ENCODE measurements around the gene MLPH. TPM values are rescaled to one million over a fixed set of nuclear protein-coding genes. Genes with fewer than 3 reads are reported as not detected.

Gene MLPH
- total RNA-seq, 2 donors from 2014 or later: 0.75 to 1.0 TPM

GRCh38 chr2:237538901-237539300 is 51.9 kb downstream of the MLPH start:
- peaks cover 9% of the 10 kb centered on the region for H3K4me1 ChIP-seq (ENCODE audit: control insufficient read depth, insufficient read depth, low read length)
- Mint-ChIP-seq H3K36me3 (ENCODE audit: low read depth) (no peaks in the 10 kb centered on the region), H3K9me3 (peaks cover 10% of the 10 kb centered on the region), H3K4me1 (peaks cover 13% of the 10 kb centered on the region), H3K4me3 (no peak overlapping the region), H3K27me3 (ENCODE audit: insufficient read depth) (peaks cover 2% of the 10 kb centered on the region), H3K27ac (no peak overlapping the region)
- no peaks in the 10 kb centered on the region for H3K27me3 ChIP-seq (ENCODE audit: control insufficient read depth, insufficient read depth, low read length, poor library complexity, severe bottlenecking)
- no peak for TF ChIP-seq CTCF (conservative IDR thresholded peaks at IDR 0.05)
- no peak overlapping the region for H3K9ac ChIP-seq (ENCODE audit: extremely low read depth, low read length, poor library complexity, severe bottlenecking)
- no peak overlapping the region for H3K27ac ChIP-seq (ENCODE audit: low read depth, low read length)
- H3K4me3 ChIP-seq (ENCODE audit: low read length): no peak overlapping the region
- no peaks in the 10 kb centered on the region for H3K36me3 ChIP-seq (ENCODE audit: control insufficient read depth, insufficient read depth, low read length)
- WGBS, 2 experiments (ENCODE audit: insufficient coverage in 1 of 2, insufficient read length in 1 of 2): 88 to 94% methylated on average over 8 to 18 of the region's 18 CpGs
- no peak for DNase-seq
- no peaks in the 10 kb centered on the region for H3K9me3 ChIP-seq (ENCODE audit: control insufficient read depth, low read length)

GRCh38 chr2:237539681-237540080 is 52.6 kb downstream of the MLPH start:
- no peaks in the 10 kb centered on the region for H3K9me3 ChIP-seq (ENCODE audit: control insufficient read depth, low read length)
- H3K9ac ChIP-seq (ENCODE audit: extremely low read depth, low read length, poor library complexity, severe bottlenecking): no peak overlapping the region
- WGBS, 2 experiments (ENCODE audit: insufficient coverage in 1 of 2, insufficient read length in 1 of 2): 93 to 100% methylated on average over 1 to 6 of the region's 6 CpGs
- Mint-ChIP-seq H3K36me3 (ENCODE audit: low read depth) (no peaks in the 10 kb centered on the region), H3K27me3 (ENCODE audit: insufficient read depth) (peaks cover 2% of the 10 kb centered on the region), H3K9me3 (peaks cover 10% of the 10 kb centered on the region), H3K4me3 (no peak overlapping the region), H3K4me1 (peaks cover 13% of the 10 kb centered on the region), H3K27ac (no peak overlapping the region)
- H3K27me3 ChIP-seq (ENCODE audit: control insufficient read depth, insufficient read depth, low read length, poor library complexity, severe bottlenecking): no peaks in the 10 kb centered on the region
- no peak for TF ChIP-seq CTCF (conservative IDR thresholded peaks at IDR 0.05)
- no peak overlapping the region for H3K27ac ChIP-seq (ENCODE audit: low read depth, low read length)
- no peaks in the 10 kb centered on the region for H3K36me3 ChIP-seq (ENCODE audit: control insufficient read depth, insufficient read depth, low read length)
- H3K4me3 ChIP-seq (ENCODE audit: low read length): no peak overlapping the region
- H3K4me1 ChIP-seq (ENCODE audit: control insufficient read depth, insufficient read depth, low read length): peaks cover 9% of the 10 kb centered on the region
- no peak for DNase-seq

GRCh38 chr2:237540223-237540775 is 53.2 kb downstream of the MLPH start:
- Histone ChIP-seq H3K27ac (ENCODE audit: low read depth, low read length) (no peak overlapping the region), H3K4me1 (ENCODE audit: control insufficient read depth, insufficient read depth, low read length) (peaks cover 9% of the 10 kb centered on the region), H3K9me3 (ENCODE audit: control insufficient read depth, low read length) (no peaks in the 10 kb centered on the region), H3K4me3 (ENCODE audit: low read length) (no peak overlapping the region), H3K36me3 (ENCODE audit: control insufficient read depth, insufficient read depth, low read length) (no peaks in the 10 kb centered on the region), H3K27me3 (ENCODE audit: control insufficient read depth, insufficient read depth, low read length, poor library complexity, severe bottlenecking) (no peaks in the 10 kb centered on the region), H3K9ac (ENCODE audit: extremely low read depth, low read length, poor library complexity, severe bottlenecking) (no peak overlapping the region)
- H3K4me3 Mint-ChIP-seq: no peak overlapping the region
- no peak for TF ChIP-seq CTCF (conservative IDR thresholded peaks at IDR 0.05)
- H3K4me1 Mint-ChIP-seq: peaks cover 12% of the 10 kb centered on the region
- no peak for DNase-seq
- H3K36me3 Mint-ChIP-seq (ENCODE audit: low read depth): no peaks in the 10 kb centered on the region
- peaks cover 10% of the 10 kb centered on the region for H3K9me3 Mint-ChIP-seq
- no peak overlapping the region for H3K27ac Mint-ChIP-seq
- 92 to 100% methylated on average over 6 to 13 of the region's 13 CpGs for WGBS, 2 experiments (ENCODE audit: insufficient coverage in 1 of 2, insufficient read length in 1 of 2)
- peaks cover 2% of the 10 kb centered on the region for H3K27me3 Mint-ChIP-seq (ENCODE audit: insufficient read depth)

Data from endodermal cell (in vitro differentiated cells).